Measurements from ENCODE around the gene PLCL1.

DNA sequence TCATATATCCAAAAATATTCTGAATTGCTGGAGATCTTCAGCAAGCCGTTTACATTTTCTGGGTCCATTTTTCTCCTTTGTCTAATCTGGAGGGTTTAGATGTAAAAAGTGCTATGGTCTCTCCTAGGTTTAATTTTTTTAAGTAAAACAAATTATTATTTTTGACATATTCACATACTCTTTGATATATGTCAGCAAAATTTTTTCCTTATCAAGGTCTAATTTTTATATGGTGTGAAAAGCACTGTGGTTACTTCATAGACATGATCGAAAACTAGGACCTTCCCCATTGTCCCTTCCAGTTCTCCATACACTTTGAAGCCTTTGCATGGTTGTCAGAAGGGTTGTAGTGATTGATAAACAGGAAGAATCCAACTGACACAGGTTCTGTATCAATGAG, 168.2 kb downstream of the PLCL1 start:
- TF ChIP-seq, protein P1, sequence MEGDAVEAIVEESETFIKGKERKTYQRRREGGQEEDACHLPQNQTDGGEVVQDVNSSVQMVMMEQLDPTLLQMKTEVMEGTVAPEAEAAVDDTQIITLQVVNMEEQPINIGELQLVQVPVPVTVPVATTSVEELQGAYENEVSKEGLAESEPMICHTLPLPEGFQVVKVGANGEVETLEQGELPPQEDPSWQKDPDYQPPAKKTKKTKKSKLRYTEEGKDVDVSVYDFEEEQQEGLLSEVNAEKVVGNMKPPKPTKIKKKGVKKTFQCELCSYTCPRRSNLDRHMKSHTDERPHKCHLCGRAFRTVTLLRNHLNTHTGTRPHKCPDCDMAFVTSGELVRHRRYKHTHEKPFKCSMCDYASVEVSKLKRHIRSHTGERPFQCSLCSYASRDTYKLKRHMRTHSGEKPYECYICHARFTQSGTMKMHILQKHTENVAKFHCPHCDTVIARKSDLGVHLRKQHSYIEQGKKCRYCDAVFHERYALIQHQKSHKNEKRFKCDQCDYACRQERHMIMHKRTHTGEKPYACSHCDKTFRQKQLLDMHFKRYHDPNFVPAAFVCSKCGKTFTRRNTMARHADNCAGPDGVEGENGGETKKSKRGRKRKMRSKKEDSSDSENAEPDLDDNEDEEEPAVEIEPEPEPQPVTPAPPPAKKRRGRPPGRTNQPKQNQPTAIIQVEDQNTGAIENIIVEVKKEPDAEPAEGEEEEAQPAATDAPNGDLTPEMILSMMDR (IDR thresholded peaks at IDR 0.05 in 8 of 11, conservative IDR thresholded peaks at IDR 0.05 in 3 of 11) = no peak
- no peak for TF ChIP-seq POLR2A (IDR thresholded peaks at IDR 0.05)
